Esophagus muscularis mucosa (tissue), 4 donors: Measurements from ENCODE around the gene GPC6. TPM values are rescaled to one million over a fixed set of nuclear protein-coding genes. Genes with fewer than 3 reads are reported as not detected.

Source experiments
- DNase-seq: peaks from one replicate; pipeline ENCODE4 v3.0.0-alpha.2; 2017; ENCODE audit errors: extremely low spot score
- H3K27ac ChIP-seq, 4 donors: fragments of 200-600 bp; sonication (generic); replicated peaks in 1 of 4; 1 replicate in 3 of 4; 2 replicates in 1 of 4; pipeline ENCODE4 v1.5.1; 2016 to 2019; ENCODE audit warnings: mild to moderate bottlenecking in 1 of 4
- H3K27me3 ChIP-seq, 4 donors: fragments of 200-600 bp; sonication (generic); one replicate each; pipeline versions ENCODE4 v1.5.1 to v1.6.0; 2016 to 2019
- H3K36me3 ChIP-seq, 4 donors: fragments of 200-600 bp; sonication (generic); one replicate each; pipeline ENCODE4 v1.5.1; 2016 to 2019
- H3K4me1 ChIP-seq, 4 donors: fragments of 200-600 bp; sonication (generic); one replicate each; pipeline ENCODE4 v1.5.1; 2016 to 2019
- H3K4me3 ChIP-seq, 4 donors: fragments of 200-600 bp; sonication (generic); 1 replicate in 2 of 4; 2 replicates in 2 of 4; pipeline ENCODE4 v1.5.1; 2016 to 2019; ENCODE audit warnings: mild to moderate bottlenecking in 4 of 4, moderate library complexity in 1 of 4
- H3K9me3 ChIP-seq, 4 donors: fragments of 200-600 bp; sonication (generic); 1 replicate in 3 of 4; 2 replicates in 1 of 4; pipeline ENCODE4 v1.5.1; 2016 to 2019
- CTCF ChIP-seq, 3 experiments: fragments of 200-600 bp in 2 of 3; fragments of 450-650 bp in 1 of 3; sonication (generic) in 2 of 3; IDR thresholded peaks; one replicate each; pipeline ENCODE4 v1.5.1; 2017 to 2019; ENCODE audit warnings: antibody characterized with exemption in 3 of 3, mild to moderate bottlenecking in 2 of 3, moderate library complexity in 1 of 3
- EP300 ChIP-seq: sonication (generic); formaldehyde crosslinking; IDR thresholded peaks from one replicate; pipeline ENCODE4 v1.6.1; 2017; ENCODE audit warnings: antibody characterized with exemption
- POLR2A ChIP-seq: fragments of 450-650 bp; IDR thresholded peaks from one replicate; pipeline ENCODE4 v1.6.1; 2017; ENCODE audit warnings: antibody characterized with exemption, moderate library complexity, mild to moderate bottlenecking, low read depth
- POLR2AphosphoS5 ChIP-seq, 2 donors: sonication (generic); formaldehyde crosslinking; IDR thresholded peaks; one replicate each; pipeline ENCODE4 v1.6.1; 2017; ENCODE audit warnings: antibody characterized with exemption in 2 of 2
- WGBS: methylation state at CpG from one replicate; pipeline ENCODE4 v1.1.5; 2018; 5-methylcytosine and 5-hydroxymethylcytosine counted together
- intact Hi-C: fragments of 100-400 bp; cut with DNase I; formaldehyde crosslinking; loops from one replicate; pipeline ENCODE4 v1.15.1; 2023
- total RNA-seq, 4 donors: library from RNA; depleted of rRNA; stranded (reverse); fragments of >200 nt; gene quantifications; one replicate each; pipeline versions ENCODE4 v1.1.0 to v1.2.1, GENCODE V29; 2016

The GPC6 gene
- total RNA-seq, 4 donors from 2014 or later, result 6.5 to 17.2 (median 13.5) TPM

- Histone ChIP-seq H3K36me3 (no peaks in the 10 kb centered on the region), H3K4me1 (peaks cover 0 to 6% (median 0%) of the 10 kb centered on the region in 4 donors), H3K9me3 (no peaks in the 10 kb centered on the region), H3K27ac (no peak overlapping the region), H3K4me3 (no peak overlapping the region), H3K27me3 (no peaks in the 10 kb centered on the region)
- intact Hi-C loops, result no loop called here
- TF ChIP-seq POLR2A, result no peak
- no peak for TF ChIP-seq CTCF (IDR thresholded peaks at IDR 0.05)
- TF ChIP-seq POLR2AphosphoS5 (IDR thresholded peaks at IDR 0.05), result no peak
- no peak for TF ChIP-seq EP300
- DNase-seq, result no peak
Observed at GRCh38 chr13:93987458-93987857, 760.9 kb downstream of the GPC6 start.

- no peak for TF ChIP-seq EP300
- TF ChIP-seq POLR2A, result no peak
- TF ChIP-seq POLR2AphosphoS5 (IDR thresholded peaks at IDR 0.05), result no peak
- no peak for TF ChIP-seq CTCF (IDR thresholded peaks at IDR 0.05)
- Histone ChIP-seq H3K4me3 (no peak overlapping the region), H3K27ac (no peak overlapping the region), H3K27me3 (no peaks in the 10 kb centered on the region), H3K9me3 (no peaks in the 10 kb centered on the region), H3K4me1 (no peaks in the 10 kb centered on the region), H3K36me3 (no peaks in the 10 kb centered on the region)
- intact Hi-C loops, result no loop called here
- DNase-seq, result no peak
Observed at GRCh38 chr13:93991569-93991968, 765.0 kb downstream of the GPC6 start.

- no peaks in the 10 kb centered on the region for H3K27me3 ChIP-seq
- TF ChIP-seq EP300 (no peak), POLR2A (no peak), CTCF (IDR thresholded peaks at IDR 0.05) (no peak), POLR2AphosphoS5 (IDR thresholded peaks at IDR 0.05) (no peak)
- H3K9me3 ChIP-seq, result peaks cover 0 to 3% (median 0%) of the 10 kb centered on the region in 4 donors
- 92% methylated on average over 3 of the region's 3 CpGs for WGBS
- intact Hi-C loops, result no loop called here
- H3K4me1 ChIP-seq, result no peaks in the 10 kb centered on the region
- no peak overlapping the region for H3K27ac ChIP-seq
- H3K36me3 ChIP-seq, result no peaks in the 10 kb centered on the region
- H3K4me3 ChIP-seq, result no peak overlapping the region
- no peak for DNase-seq
Observed at GRCh38 chr13:93996481-93996880, 769.9 kb downstream of the GPC6 start.

GRCh38 chr13:94006296-94006695 is 779.7 kb downstream of the GPC6 start:
- H3K27ac ChIP-seq, result no peak overlapping the region
- DNase-seq, result no peak
- TF ChIP-seq EP300 (no peak), CTCF (IDR thresholded peaks at IDR 0.05) (no peak), POLR2AphosphoS5 (IDR thresholded peaks at IDR 0.05) (no peak), POLR2A (no peak)
- no peaks in the 10 kb centered on the region for H3K4me1 ChIP-seq
- no peaks in the 10 kb centered on the region for H3K27me3 ChIP-seq
- no peaks in the 10 kb centered on the region for H3K9me3 ChIP-seq
- intact Hi-C loops, result no loop called here
- H3K4me3 ChIP-seq, result no peak overlapping the region
- no peaks in the 10 kb centered on the region for H3K36me3 ChIP-seq
- 70% methylated on average over 6 of the region's 6 CpGs for WGBS

GRCh38 chr13:94007072-94007471 is 780.5 kb downstream of the GPC6 start:
- intact Hi-C loops, result no loop called here

More at GRCh38 chr13:94007072-94007471, 780.5 kb downstream of the GPC6 start:
- 97% methylated on average over 5 of the region's 5 CpGs for WGBS
- Histone ChIP-seq H3K27ac (no peak overlapping the region), H3K27me3 (no peaks in the 10 kb centered on the region), H3K4me3 (no peak overlapping the region), H3K9me3 (no peaks in the 10 kb centered on the region), H3K4me1 (no peaks in the 10 kb centered on the region), H3K36me3 (no peaks in the 10 kb centered on the region)
- DNase-seq, result no peak
- no peak for TF ChIP-seq EP300
- TF ChIP-seq POLR2AphosphoS5 (IDR thresholded peaks at IDR 0.05), result no peak
- no peak for TF ChIP-seq POLR2A
- TF ChIP-seq CTCF (IDR thresholded peaks at IDR 0.05), result no peak
